BE2C (cell line): ENCODE data around the gene SLC7A10.
"Not testable (repeated sequence)": the region's sequence is repeated elsewhere in the genome, so short reads cannot be mapped to it uniquely, and the experiment has no call there.

Experiments
- DNase-seq: peaks from one replicate; pipeline ENCODE4 v3.0.0-alpha.2; 2020
- H3K27me3 ChIP-seq: fragments of 250-450 bp; sonication (Bioruptor Pico); 2 replicates; pipeline ENCODE4 v1.5.1; 2020; ENCODE audit warnings: mild to moderate bottlenecking
- H3K36me3 ChIP-seq: fragments of 250-450 bp; sonication (Bioruptor Pico); 2 replicates; pipeline ENCODE4 v1.5.1; 2020; ENCODE audit warnings: mild to moderate bottlenecking
- H3K4me1 ChIP-seq: fragments of 250-450 bp; sonication (Bioruptor Pico); 2 replicates; pipeline ENCODE4 v1.5.1; 2020
- H3K4me3 ChIP-seq: 2 replicates; pipeline ENCODE4 v1.5.1; 2011; ENCODE audit warnings: low read depth, low read length
- H3K9me3 ChIP-seq: fragments of 250-450 bp; sonication (Bioruptor Pico); 2 replicates; pipeline ENCODE4 v1.5.1; 2020
- CTCF ChIP-seq: IDR thresholded peaks from 2 replicates; pipeline ENCODE4 v1.5.1; 2012; ENCODE audit warnings: mild to moderate bottlenecking, low read depth, low read length

SLC7A10 gene

GRCh38 chr19:33224694-33225457 is 774 bp downstream of the SLC7A10 start:
- H3K9me3 ChIP-seq = peaks cover 6% of the 10 kb centered on the region
- H3K4me1 ChIP-seq = no peaks in the 10 kb centered on the region
- H3K27me3 ChIP-seq = peaks cover 26% of the 10 kb centered on the region
- TF ChIP-seq CTCF = no peak
- H3K36me3 ChIP-seq = no peaks in the 10 kb centered on the region
- no peak overlapping the region for H3K4me3 ChIP-seq
- no peak for DNase-seq

- not testable (repeated sequence) for H3K9me3 ChIP-seq, H3K36me3 ChIP-seq, H3K4me3 ChIP-seq, H3K4me1 ChIP-seq, DNase-seq
- peaks cover 26% of the 10 kb centered on the region for H3K27me3 ChIP-seq
These were observed 3.4 kb downstream of the SLC7A10 start for GRCh38 chr19:33222255-33222654.

GRCh38 chr19:33221638-33222037 is 4.0 kb downstream of the SLC7A10 start:
- Histone ChIP-seq H3K27me3 (peaks cover 25% of the 10 kb centered on the region), H3K4me1 (no peaks in the 10 kb centered on the region), H3K4me3 (no peak overlapping the region), H3K36me3 (no peaks in the 10 kb centered on the region), H3K9me3 (no peaks in the 10 kb centered on the region)
- no peak for TF ChIP-seq CTCF
- no peak for DNase-seq

- no peaks in the 10 kb centered on the region for H3K4me1 ChIP-seq
- no peak overlapping the region for H3K4me3 ChIP-seq
- no peaks in the 10 kb centered on the region for H3K36me3 ChIP-seq
- no peak for TF ChIP-seq CTCF
- DNase-seq = no peak
- H3K9me3 ChIP-seq = no peaks in the 10 kb centered on the region
- H3K27me3 ChIP-seq = peaks cover 16% of the 10 kb centered on the region
These were observed 4.9 kb downstream of the SLC7A10 start for GRCh38 chr19:33220735-33221134.

GRCh38 chr19:33220115-33220514 is 5.5 kb downstream of the SLC7A10 start:
- no peak for TF ChIP-seq CTCF
- no peaks in the 10 kb centered on the region for H3K9me3 ChIP-seq
- DNase-seq = no peak
- peaks cover 10% of the 10 kb centered on the region for H3K27me3 ChIP-seq
- H3K36me3 ChIP-seq = no peaks in the 10 kb centered on the region
- no peak overlapping the region for H3K4me3 ChIP-seq
- H3K4me1 ChIP-seq = no peaks in the 10 kb centered on the region

GRCh38 chr19:33219261-33219815 is 6.3 kb downstream of the SLC7A10 start:
- no peak for DNase-seq
- TF ChIP-seq CTCF = peak; percentile 50
- H3K27me3 ChIP-seq = peaks cover 2% of the 10 kb centered on the region
- H3K9me3 ChIP-seq = no peaks in the 10 kb centered on the region
- H3K4me1 ChIP-seq = no peaks in the 10 kb centered on the region
- H3K4me3 ChIP-seq = no peak overlapping the region
- no peaks in the 10 kb centered on the region for H3K36me3 ChIP-seq
